GM12878 (cell line): ENCODE results near the gene REEP2. TPM values are rescaled to one million over a fixed set of nuclear protein-coding genes. Genes with fewer than 3 reads are reported as not detected.
A peak's percentile ranks its signal among the peaks of the same experiment; 100 is the strongest.

Experiments used
- BHLHE40 ChIP-seq, 2 experiments: fragments of 450-650 bp in 1 of 2; IDR thresholded peaks; 2 replicates each; pipeline ENCODE4 v1.6.1; 2011 to 2017; ENCODE audit warnings: low read depth in 2 of 2, borderline replicate concordance in 1 of 2, improper control_type of control experiment in 1 of 2, low read length in 1 of 2, mild to moderate bottlenecking in 1 of 2
- EGR1 ChIP-seq, 2 experiments: IDR thresholded peaks; 1 replicate in 1 of 2; 2 replicates in 1 of 2; pipeline ENCODE4 v1.6.1; 2011 to 2012; ENCODE audit warnings: low read depth in 2 of 2, low read length in 2 of 2, borderline replicate concordance in 1 of 2, mild to moderate bottlenecking in 1 of 2, moderate library complexity in 1 of 2
- GATAD2B ChIP-seq: fragments of 450-650 bp; conservative IDR thresholded peaks from 2 replicates; pipeline ENCODE4 v1.6.1; 2017; ENCODE audit warnings: low read depth, mild to moderate bottlenecking, moderate library complexity
- HCFC1 ChIP-seq: fragments of 150-350 bp; IDR thresholded peaks from 2 replicates; pipeline ENCODE4 v1.6.1; 2014; ENCODE audit warnings: low read length
- HDAC2 ChIP-seq: fragments of 200-600 bp; sonication (generic); IDR thresholded peaks from 2 replicates; pipeline ENCODE4 v1.6.1; 2017
- PAX5 ChIP-seq: IDR thresholded peaks from 2 replicates; pipeline ENCODE4 v1.6.1; 2011; ENCODE audit warnings: low read depth, low read length, borderline replicate concordance
- PAX8 ChIP-seq: fragments of 450-650 bp; IDR thresholded peaks from 2 replicates; pipeline ENCODE4 v1.6.1; 2017; ENCODE audit warnings: mild to moderate bottlenecking, moderate library complexity
- SMARCA5 ChIP-seq: fragments of 450-650 bp; IDR thresholded peaks from 2 replicates; pipeline ENCODE4 v1.6.1; 2017; ENCODE audit warnings: mild to moderate bottlenecking
- SMC3 ChIP-seq: IDR thresholded peaks from 2 replicates; pipeline ENCODE4 v1.6.1; 2011; ENCODE audit warnings: low read length, improper control_type of control experiment, borderline replicate concordance
- TCF12 ChIP-seq: IDR thresholded peaks from 2 replicates; pipeline ENCODE4 v1.6.1; 2011; ENCODE audit warnings: low read depth, mild to moderate bottlenecking, low read length
- YY1 ChIP-seq: IDR thresholded peaks from 2 replicates; pipeline ENCODE4 v1.6.1; 2011; ENCODE audit warnings: low read depth, mild to moderate bottlenecking, low read length
- ZBTB40 ChIP-seq: fragments of 450-650 bp; IDR thresholded peaks from 2 replicates; pipeline ENCODE4 v1.6.1; 2016; ENCODE audit warnings: mild to moderate bottlenecking, moderate library complexity, borderline replicate concordance
- ZNF217 ChIP-seq: fragments of 450-650 bp; IDR thresholded peaks from 2 replicates; pipeline ENCODE4 v1.6.1; 2017; ENCODE audit warnings: antibody characterized with exemption, mild to moderate bottlenecking
- polyA plus RNA-seq, 11 experiments: library from polyadenylated mRNA; depleted of rRNA in 4 of 11; unstranded in 6 of 11; stranded (reverse) in 5 of 11; fragments of >200 nt; fragmentation: Nextera tagmentation in 4 of 11; fragmentation: Illumina TruSeq in 1 of 11; extraction: Ambion mirVana in 4 of 11; extraction: Trizol in 1 of 11; gene quantifications; 1 replicate in 1 of 11; 2 replicates in 10 of 11; pipeline versions ENCODE4 v1.2.1 to v1.2.3, GENCODE V29; 2011 to 2016; ENCODE audit warnings: inconsistent platforms in 2 of 11, missing spikeins in 2 of 11, low read depth in 1 of 11
- total RNA-seq, 4 experiments: library from RNA; depleted of rRNA in 3 of 4; stranded (reverse); fragments of >200 nt in 3 of 4; fragmentation: Illumina TruSeq in 1 of 4; extraction: Trizol in 1 of 4; gene quantifications; 2 replicates each; pipeline versions ENCODE4 v1.2.1 to v1.2.3, GENCODE V29; 2013 to 2021
- TF ChIP-seq, protein P1 (sequence below): fragments of 450-650 bp; IDR thresholded peaks from 2 replicates; pipeline ENCODE4 v1.6.1; 2017; ENCODE audit warnings: low read depth, mild to moderate bottlenecking, moderate library complexity
- TF ChIP-seq, protein P2 (sequence below): fragments of 450-650 bp; IDR thresholded peaks from 2 replicates; pipeline ENCODE4 v1.6.1; 2014; ENCODE audit warnings: mild to moderate bottlenecking

Gene REEP2
- total and polyA plus RNA-seq, 10 of the 15 experiments (the other 5 are each of a cell fraction or from before 2014, with no cell fraction given), result 0.10 to 3.1 (median 2.0) TPM

DNA sequence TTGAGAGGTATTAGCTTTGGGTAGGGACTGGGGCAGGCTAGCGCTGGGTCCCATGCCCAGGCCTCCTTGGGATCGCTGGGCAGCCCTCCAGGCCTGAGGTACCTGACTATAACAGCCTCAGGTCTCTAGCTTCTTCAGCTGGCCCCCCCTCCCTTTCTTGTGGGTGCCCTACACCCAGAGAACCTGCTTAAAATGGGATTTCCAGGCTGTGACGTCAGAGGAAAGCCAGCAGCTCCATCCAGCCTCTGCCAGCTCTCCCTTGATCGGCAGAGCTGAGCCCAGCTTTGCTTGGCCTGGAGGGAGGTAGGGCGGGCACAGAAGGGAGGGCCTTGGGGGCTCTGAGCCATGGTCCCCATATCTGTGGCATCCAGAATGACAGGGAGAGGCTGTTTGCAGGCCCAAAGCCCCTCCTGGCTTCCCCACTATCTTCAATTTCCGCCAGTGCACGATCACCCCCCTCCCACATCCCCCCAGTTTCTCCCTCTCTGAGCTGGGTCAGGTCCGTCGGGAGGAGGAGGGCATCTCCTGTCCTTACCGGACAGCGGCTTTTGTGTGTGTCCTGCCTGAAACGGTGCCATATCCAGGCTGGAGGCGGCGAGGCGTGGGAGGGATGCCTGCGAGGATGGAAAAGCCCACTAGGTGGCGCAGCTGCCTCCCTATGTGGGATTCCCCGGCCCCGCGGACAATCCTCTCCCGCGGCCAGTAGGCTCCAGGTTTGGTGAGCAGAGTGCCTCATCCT is 10.8 kb downstream of the REEP2 start (continued):
- TF ChIP-seq, protein P1, sequence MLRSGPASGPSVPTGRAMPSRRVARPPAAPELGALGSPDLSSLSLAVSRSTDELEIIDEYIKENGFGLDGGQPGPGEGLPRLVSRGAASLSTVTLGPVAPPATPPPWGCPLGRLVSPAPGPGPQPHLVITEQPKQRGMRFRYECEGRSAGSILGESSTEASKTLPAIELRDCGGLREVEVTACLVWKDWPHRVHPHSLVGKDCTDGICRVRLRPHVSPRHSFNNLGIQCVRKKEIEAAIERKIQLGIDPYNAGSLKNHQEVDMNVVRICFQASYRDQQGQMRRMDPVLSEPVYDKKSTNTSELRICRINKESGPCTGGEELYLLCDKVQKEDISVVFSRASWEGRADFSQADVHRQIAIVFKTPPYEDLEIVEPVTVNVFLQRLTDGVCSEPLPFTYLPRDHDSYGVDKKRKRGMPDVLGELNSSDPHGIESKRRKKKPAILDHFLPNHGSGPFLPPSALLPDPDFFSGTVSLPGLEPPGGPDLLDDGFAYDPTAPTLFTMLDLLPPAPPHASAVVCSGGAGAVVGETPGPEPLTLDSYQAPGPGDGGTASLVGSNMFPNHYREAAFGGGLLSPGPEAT, result peak; percentile 34; the same call in 1 of the 2 replicates
- 0 out of 2 replicates have a peak, but pooled peaks have one; percentile 20 for TF ChIP-seq HCFC1
- TF ChIP-seq BHLHE40 (IDR thresholded peaks at IDR 0.05; ENCODE audit: borderline replicate concordance in 1 of 2, low read depth in 2 of 2, low read length in 1 of 2), result peak in 1 of 2 experiments; percentile 30; a peak in 1 of 4 replicates
- peak; percentile 24 to 96 for TF ChIP-seq EGR1 (IDR thresholded peaks at IDR 0.05; ENCODE audit: borderline replicate concordance in 1 of 2, low read depth in 2 of 2, low read length in 2 of 2)
- TF ChIP-seq SMC3, result peak; percentile 84
- TF ChIP-seq PAX8, result no peak
- peak; percentile 71 for TF ChIP-seq YY1
- no peak for TF ChIP-seq ZBTB40
- no peak for TF ChIP-seq HDAC2
- TF ChIP-seq, protein P2, sequence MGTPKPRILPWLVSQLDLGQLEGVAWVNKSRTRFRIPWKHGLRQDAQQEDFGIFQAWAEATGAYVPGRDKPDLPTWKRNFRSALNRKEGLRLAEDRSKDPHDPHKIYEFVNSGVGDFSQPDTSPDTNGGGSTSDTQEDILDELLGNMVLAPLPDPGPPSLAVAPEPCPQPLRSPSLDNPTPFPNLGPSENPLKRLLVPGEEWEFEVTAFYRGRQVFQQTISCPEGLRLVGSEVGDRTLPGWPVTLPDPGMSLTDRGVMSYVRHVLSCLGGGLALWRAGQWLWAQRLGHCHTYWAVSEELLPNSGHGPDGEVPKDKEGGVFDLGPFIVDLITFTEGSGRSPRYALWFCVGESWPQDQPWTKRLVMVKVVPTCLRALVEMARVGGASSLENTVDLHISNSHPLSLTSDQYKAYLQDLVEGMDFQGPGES, result 0 out of 2 replicates have a peak, but pooled peaks have one; percentile 17
- TF ChIP-seq TCF12, result 0 out of 2 replicates have a peak, but pooled peaks have one; percentile 31
- TF ChIP-seq GATAD2B, result 0 out of 2 replicates have a peak, but pooled peaks have one; percentile 38
- TF ChIP-seq PAX5, result 0 out of 2 replicates have a peak, but pooled peaks have one; percentile 19
- TF ChIP-seq SMARCA5, result peak; percentile 53; the same call in 1 of the 2 replicates
- TF ChIP-seq ZNF217, result no peak
